HepG2 (cell line): ENCODE data around the gene LSM14B. TPM values are rescaled to one million over a fixed set of nuclear protein-coding genes. Genes with fewer than 3 reads are reported as not detected.

Source experiments
- E2F5 ChIP-seq: sonication (generic); formaldehyde crosslinking; conservative IDR thresholded peaks from 2 replicates; pipeline ENCODE4 v1.4.0; 2020; ENCODE audit warnings: missing genetic modification reagents
- ETV5 ChIP-seq: IDR thresholded peaks from 2 replicates; pipeline ENCODE4 v1.6.1; 2018; ENCODE audit warnings: missing biosample characterization, missing genetic modification reagents, inconsistent platforms, borderline replicate concordance
- KLF11 ChIP-seq: IDR thresholded peaks from 2 replicates; pipeline ENCODE4 v1.6.1; 2016; ENCODE audit warnings: missing compliant biosample characterization
- LCORL ChIP-seq, 2 experiments: fragments of 450-650 bp in 1 of 2; sonication (generic) in 1 of 2; formaldehyde crosslinking in 1 of 2; IDR thresholded peaks; 2 replicates each; pipeline versions ENCODE4 v1.5.0 to v1.6.1; 2017 to 2020; ENCODE audit warnings: antibody characterized with exemption in 1 of 2, missing genetic modification reagents in 1 of 2
- PBX2 ChIP-seq: IDR thresholded peaks from 2 replicates; pipeline ENCODE4 v1.6.1; 2016; ENCODE audit warnings: control low read depth
- PRPF4 ChIP-seq: fragments of 200-400 bp; formaldehyde crosslinking; IDR thresholded peaks from 2 replicates; pipeline ENCODE4 v1.6.1; 2016; ENCODE audit warnings: low read length, low read depth; ENCODE audit not compliant: poor library complexity, severe bottlenecking
- U2AF1 ChIP-seq: fragments of 200-400 bp; formaldehyde crosslinking; optimal IDR thresholded peaks from 2 replicates; pipeline ENCODE3; 2017; ENCODE audit warnings: mild to moderate bottlenecking, low read depth, low read length
- ZBTB33 ChIP-seq: sonication (generic); formaldehyde crosslinking; IDR thresholded peaks from 2 replicates; pipeline ENCODE4 v1.4.0; 2020; ENCODE audit warnings: missing genetic modification reagents
- ZBTB34 ChIP-seq: sonication (generic); formaldehyde crosslinking; IDR thresholded peaks from 2 replicates; pipeline ENCODE4 v1.8.0; 2022; ENCODE audit warnings: mild to moderate bottlenecking, missing genetic modification reagents
- ZFP90 ChIP-seq: sonication (generic); formaldehyde crosslinking; IDR thresholded peaks from 2 replicates; pipeline ENCODE4 v1.8.0; 2022; ENCODE audit warnings: missing genetic modification reagents, mild to moderate bottlenecking, inconsistent platforms, borderline replicate concordance
- ZMAT3 ChIP-seq: sonication (generic); formaldehyde crosslinking; conservative IDR thresholded peaks from 2 replicates; pipeline ENCODE4 v1.7.0; 2021; ENCODE audit warnings: missing genetic modification reagents
- ZNF333 ChIP-seq: sonication (generic); formaldehyde crosslinking; IDR thresholded peaks from 2 replicates; pipeline ENCODE4 v1.4.0; 2020; ENCODE audit warnings: mild to moderate bottlenecking, missing genetic modification reagents, borderline replicate concordance
- ZNF704 ChIP-seq: sonication (generic); formaldehyde crosslinking; IDR thresholded peaks from 2 replicates; pipeline ENCODE4 v1.8.1; 2023; ENCODE audit warnings: mild to moderate bottlenecking, inconsistent platforms, moderate library complexity, missing genetic modification reagents, borderline replicate concordance
- ZNF782 ChIP-seq: sonication (generic); formaldehyde crosslinking; IDR thresholded peaks from 2 replicates; pipeline ENCODE4 v1.4.0; 2020; ENCODE audit warnings: missing genetic modification reagents, mild to moderate bottlenecking, borderline replicate concordance
- ZXDC ChIP-seq: sonication (generic); formaldehyde crosslinking; IDR thresholded peaks from 2 replicates; pipeline ENCODE4 v1.5.0; 2020; ENCODE audit warnings: mild to moderate bottlenecking, missing genetic modification reagents
- polyA plus RNA-seq, 8 experiments: library from polyadenylated mRNA; depleted of rRNA in 3 of 8; stranded (reverse) in 7 of 8; unstranded in 1 of 8; fragments of >200 nt; fragmentation: Illumina TruSeq in 4 of 8; extraction: Trizol in 4 of 8; gene quantifications; 2 replicates each; pipeline versions ENCODE4 v1.2.1 to v1.2.3, GENCODE V29; 2011 to 2016; ENCODE audit warnings: low read depth in 4 of 8, missing spikeins in 1 of 8, mixed read lengths in 1 of 8; ENCODE audit not compliant: insufficient read depth in 1 of 8
- total RNA-seq, 5 experiments: library from RNA; depleted of rRNA; stranded (reverse); fragments of >200 nt; fragmentation: Illumina TruSeq; extraction: Trizol; gene quantifications; 2 replicates each; pipeline ENCODE4 v1.2.3, GENCODE V29; 2016; ENCODE audit warnings: low read depth in 1 of 5
- TF ChIP-seq, protein P1 (sequence below): sonication (generic); formaldehyde crosslinking; IDR thresholded peaks from 2 replicates; pipeline ENCODE4 v1.5.0; 2020; ENCODE audit warnings: missing genetic modification reagents

LSM14B gene
- total and polyA plus RNA-seq, 2 of the 13 experiments (the other 11 are each of a cell fraction or from before 2014, with no cell fraction given), result 43.3 to 79.2 TPM

GRCh38 chr20:62143081-62143956 is 21.0 kb downstream of the LSM14B start, which contains the start of the genes PSMA7 and SS18L1 (continued):
- TF ChIP-seq ZBTB34 (CRISPR knock-in tag), result no peak
- peak; percentile 34; the same call in 1 of the 2 replicates for TF ChIP-seq KLF11
- peak; percentile 87 for TF ChIP-seq ZXDC (CRISPR knock-in tag)
- no peak for TF ChIP-seq PRPF4
- no peak for TF ChIP-seq ZNF333 (CRISPR knock-in tag)
- TF ChIP-seq ZFP90 (CRISPR knock-in tag), result no peak
- TF ChIP-seq LCORL (IDR thresholded peaks at IDR 0.05), result no peak
- TF ChIP-seq LCORL (CRISPR knock-in tag; IDR thresholded peaks at IDR 0.05), result 0 out of 2 replicates have a peak, but pooled peaks have one; percentile 11
- peak; percentile 34; the same call in 1 of the 2 replicates for TF ChIP-seq ZBTB33 (CRISPR knock-in tag)
- TF ChIP-seq, protein P1, sequence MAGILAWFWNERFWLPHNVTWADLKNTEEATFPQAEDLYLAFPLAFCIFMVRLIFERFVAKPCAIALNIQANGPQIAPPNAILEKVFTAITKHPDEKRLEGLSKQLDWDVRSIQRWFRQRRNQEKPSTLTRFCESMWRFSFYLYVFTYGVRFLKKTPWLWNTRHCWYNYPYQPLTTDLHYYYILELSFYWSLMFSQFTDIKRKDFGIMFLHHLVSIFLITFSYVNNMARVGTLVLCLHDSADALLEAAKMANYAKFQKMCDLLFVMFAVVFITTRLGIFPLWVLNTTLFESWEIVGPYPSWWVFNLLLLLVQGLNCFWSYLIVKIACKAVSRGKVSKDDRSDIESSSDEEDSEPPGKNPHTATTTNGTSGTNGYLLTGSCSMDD (CRISPR knock-in tag), result no peak
- 0 out of 2 replicates have a peak, but pooled peaks have one; percentile 21 for TF ChIP-seq ZMAT3
- no peak for TF ChIP-seq U2AF1
- peak; percentile 63 for TF ChIP-seq E2F5 (CRISPR knock-in tag)
- peak; percentile 88; the same call in 1 of the 2 replicates for TF ChIP-seq ZNF782 (CRISPR knock-in tag)
- TF ChIP-seq ETV5 (CRISPR knock-in tag), result peak; percentile 81
- TF ChIP-seq ZNF704 (CRISPR knock-in tag), result no peak
- TF ChIP-seq PBX2 (CRISPR knock-in tag), result no peak
